ENCODE measurements around the gene DHX16. TPM values are rescaled to one million over a fixed set of nuclear protein-coding genes. Genes with fewer than 3 reads are reported as not detected.
A peak's percentile ranks its signal among the peaks of the same experiment; 100 is the strongest.

The DHX16 gene
- total and polyA plus RNA-seq, 2 experiments from 2014 or later: 16.0 to 31.3 TPM

DNA sequence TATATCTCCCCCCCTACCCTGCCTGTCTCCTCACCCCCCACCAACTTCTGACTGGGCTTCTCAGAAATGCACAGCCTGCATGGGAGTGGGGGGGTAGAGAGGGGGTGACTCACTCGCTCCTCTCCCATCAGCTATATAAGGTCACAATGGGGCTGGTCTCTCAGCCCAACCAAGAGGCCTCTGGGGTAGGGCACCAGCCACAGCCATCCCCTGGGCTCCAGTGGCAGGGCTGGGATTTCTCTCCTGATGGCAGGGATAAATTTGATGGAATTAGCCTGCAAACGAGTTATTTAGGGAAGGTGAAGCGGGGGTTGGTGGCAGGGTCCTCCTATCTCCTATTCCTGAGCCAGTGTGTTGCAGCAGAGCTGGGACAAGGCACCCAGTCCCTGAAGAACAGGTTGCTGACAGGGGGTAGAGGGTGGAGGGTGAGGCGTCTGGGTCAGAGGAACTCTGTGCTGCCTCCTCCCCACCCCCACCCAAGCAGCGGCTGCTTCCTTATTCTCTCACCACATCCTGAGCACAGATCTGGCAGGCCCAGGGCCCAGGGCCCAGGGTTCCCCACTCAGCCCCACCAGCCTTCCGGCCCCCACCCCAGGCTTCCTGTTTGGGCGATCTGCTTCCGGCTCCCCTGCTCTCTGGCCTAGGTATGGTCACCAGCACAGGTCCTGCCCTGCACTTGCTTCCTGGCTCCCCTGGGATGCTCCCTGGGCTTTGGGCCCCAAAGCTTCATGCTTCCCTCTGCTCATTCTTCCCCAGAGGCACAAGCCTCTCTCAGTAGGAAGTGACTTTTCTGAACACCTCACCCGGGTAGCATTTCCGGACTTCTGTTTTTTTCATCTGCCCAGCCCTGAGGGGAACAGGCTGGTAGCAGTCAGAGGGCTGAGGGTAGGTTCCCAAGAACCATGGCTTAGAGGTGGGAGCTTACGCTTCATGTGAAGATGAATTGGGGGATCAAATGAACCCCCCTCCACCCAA lies 9.6 kb upstream of the DHX16 start:
- H3K79me2 ChIP-seq (replicated peaks; ENCODE audit: insufficient read depth): peaks cover 22% of the 10 kb centered on the region
- peak overlapping the region; percentile 74 for H3K27ac ChIP-seq (ENCODE audit: low read depth)
- peak overlapping the region; percentile 63 for H3K4me3 Mint-ChIP-seq

More for the DNA sequence above, 9.6 kb upstream of the DHX16 start:
- H3K4me1 ChIP-seq (ENCODE audit: insufficient read depth): peaks cover 45% of the 10 kb centered on the region
- no peaks in the 10 kb centered on the region; the same call in 1 of the 2 replicates for H4K20me1 ChIP-seq (replicated peaks; ENCODE audit: insufficient read depth)
- DNase-seq (ENCODE audit: low spot score) (peak; percentile 50), ATAC-seq (peak; percentile 15)
- no peaks in the 10 kb centered on the region for H3K9me2 ChIP-seq (ENCODE audit: insufficient read depth)
- H3K4me3 ChIP-seq: peak overlapping the region; percentile 46
- TF ChIP-seq NANOG (IDR thresholded peaks at IDR 0.05; ENCODE audit: borderline replicate concordance): no peak
- no peak for TF ChIP-seq ZNF114 (CRISPR knock-in tag; IDR thresholded peaks at IDR 0.05)
- no peak for TF ChIP-seq ZNF331 (CRISPR knock-in tag; IDR thresholded peaks at IDR 0.05; ENCODE audit: low read depth)
- TF ChIP-seq, protein P1, sequence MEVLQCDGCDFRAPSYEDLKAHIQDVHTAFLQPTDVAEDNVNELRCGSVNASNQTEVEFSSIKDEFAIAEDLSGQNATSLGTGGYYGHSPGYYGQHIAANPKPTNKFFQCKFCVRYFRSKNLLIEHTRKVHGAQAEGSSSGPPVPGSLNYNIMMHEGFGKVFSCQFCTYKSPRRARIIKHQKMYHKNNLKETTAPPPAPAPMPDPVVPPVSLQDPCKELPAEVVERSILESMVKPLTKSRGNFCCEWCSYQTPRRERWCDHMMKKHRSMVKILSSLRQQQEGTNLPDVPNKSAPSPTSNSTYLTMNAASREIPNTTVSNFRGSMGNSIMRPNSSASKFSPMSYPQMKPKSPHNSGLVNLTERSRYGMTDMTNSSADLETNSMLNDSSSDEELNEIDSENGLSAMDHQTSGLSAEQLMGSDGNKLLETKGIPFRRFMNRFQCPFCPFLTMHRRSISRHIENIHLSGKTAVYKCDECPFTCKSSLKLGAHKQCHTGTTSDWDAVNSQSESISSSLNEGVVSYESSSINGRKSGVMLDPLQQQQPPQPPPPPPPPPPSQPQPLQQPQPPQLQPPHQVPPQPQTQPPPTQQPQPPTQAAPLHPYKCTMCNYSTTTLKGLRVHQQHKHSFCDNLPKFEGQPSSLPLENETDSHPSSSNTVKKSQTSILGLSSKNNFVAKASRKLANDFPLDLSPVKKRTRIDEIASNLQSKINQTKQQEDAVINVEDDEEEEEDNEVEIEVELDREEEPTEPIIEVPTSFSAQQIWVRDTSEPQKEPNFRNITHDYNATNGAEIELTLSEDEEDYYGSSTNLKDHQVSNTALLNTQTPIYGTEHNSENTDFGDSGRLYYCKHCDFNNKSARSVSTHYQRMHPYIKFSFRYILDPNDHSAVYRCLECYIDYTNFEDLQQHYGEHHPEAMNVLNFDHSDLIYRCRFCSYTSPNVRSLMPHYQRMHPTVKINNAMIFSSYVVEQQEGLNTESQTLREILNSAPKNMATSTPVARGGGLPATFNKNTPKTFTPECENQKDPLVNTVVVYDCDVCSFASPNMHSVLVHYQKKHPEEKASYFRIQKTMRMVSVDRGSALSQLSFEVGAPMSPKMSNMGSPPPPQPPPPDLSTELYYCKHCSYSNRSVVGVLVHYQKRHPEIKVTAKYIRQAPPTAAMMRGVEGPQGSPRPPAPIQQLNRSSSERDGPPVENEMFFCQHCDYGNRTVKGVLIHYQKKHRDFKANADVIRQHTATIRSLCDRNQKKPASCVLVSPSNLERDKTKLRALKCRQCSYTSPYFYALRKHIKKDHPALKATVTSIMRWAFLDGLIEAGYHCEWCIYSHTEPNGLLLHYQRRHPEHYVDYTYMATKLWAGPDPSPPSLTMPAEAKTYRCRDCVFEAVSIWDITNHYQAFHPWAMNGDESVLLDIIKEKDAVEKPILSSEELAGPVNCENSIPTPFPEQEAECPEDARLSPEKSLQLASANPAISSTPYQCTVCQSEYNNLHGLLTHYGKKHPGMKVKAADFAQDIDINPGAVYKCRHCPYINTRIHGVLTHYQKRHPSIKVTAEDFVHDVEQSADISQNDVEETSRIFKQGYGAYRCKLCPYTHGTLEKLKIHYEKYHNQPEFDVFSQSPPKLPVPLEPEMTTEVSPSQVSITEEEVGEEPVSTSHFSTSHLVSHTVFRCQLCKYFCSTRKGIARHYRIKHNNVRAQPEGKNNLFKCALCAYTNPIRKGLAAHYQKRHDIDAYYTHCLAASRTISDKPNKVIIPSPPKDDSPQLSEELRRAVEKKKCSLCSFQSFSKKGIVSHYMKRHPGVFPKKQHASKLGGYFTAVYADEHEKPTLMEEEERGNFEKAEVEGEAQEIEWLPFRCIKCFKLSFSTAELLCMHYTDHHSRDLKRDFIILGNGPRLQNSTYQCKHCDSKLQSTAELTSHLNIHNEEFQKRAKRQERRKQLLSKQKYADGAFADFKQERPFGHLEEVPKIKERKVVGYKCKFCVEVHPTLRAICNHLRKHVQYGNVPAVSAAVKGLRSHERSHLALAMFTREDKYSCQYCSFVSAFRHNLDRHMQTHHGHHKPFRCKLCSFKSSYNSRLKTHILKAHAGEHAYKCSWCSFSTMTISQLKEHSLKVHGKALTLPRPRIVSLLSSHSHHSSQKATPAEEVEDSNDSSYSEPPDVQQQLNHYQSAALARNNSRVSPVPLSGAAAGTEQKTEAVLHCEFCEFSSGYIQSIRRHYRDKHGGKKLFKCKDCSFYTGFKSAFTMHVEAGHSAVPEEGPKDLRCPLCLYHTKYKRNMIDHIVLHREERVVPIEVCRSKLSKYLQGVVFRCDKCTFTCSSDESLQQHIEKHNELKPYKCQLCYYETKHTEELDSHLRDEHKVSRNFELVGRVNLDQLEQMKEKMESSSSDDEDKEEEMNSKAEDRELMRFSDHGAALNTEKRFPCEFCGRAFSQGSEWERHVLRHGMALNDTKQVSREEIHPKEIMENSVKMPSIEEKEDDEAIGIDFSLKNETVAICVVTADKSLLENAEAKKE (CRISPR knock-in tag; IDR thresholded peaks at IDR 0.05): no peak
- no peak for TF ChIP-seq STAT1 (IDR thresholded peaks at IDR 0.05; ENCODE audit: unreplicated experiment)
- no peak for TF ChIP-seq EZH2 (IDR thresholded peaks at IDR 0.05; ENCODE audit: low read depth, unreplicated experiment)
- TF ChIP-seq, protein P2, sequence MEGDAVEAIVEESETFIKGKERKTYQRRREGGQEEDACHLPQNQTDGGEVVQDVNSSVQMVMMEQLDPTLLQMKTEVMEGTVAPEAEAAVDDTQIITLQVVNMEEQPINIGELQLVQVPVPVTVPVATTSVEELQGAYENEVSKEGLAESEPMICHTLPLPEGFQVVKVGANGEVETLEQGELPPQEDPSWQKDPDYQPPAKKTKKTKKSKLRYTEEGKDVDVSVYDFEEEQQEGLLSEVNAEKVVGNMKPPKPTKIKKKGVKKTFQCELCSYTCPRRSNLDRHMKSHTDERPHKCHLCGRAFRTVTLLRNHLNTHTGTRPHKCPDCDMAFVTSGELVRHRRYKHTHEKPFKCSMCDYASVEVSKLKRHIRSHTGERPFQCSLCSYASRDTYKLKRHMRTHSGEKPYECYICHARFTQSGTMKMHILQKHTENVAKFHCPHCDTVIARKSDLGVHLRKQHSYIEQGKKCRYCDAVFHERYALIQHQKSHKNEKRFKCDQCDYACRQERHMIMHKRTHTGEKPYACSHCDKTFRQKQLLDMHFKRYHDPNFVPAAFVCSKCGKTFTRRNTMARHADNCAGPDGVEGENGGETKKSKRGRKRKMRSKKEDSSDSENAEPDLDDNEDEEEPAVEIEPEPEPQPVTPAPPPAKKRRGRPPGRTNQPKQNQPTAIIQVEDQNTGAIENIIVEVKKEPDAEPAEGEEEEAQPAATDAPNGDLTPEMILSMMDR (conservative IDR thresholded peaks at IDR 0.05; ENCODE audit: low read depth in 2 of 2): no peak
- no peak overlapping the region for H2AFZ ChIP-seq
- peak overlapping the region; percentile 39 for H3K27ac Mint-ChIP-seq
- H3K4me1 Mint-ChIP-seq: peaks cover 57% of the 10 kb centered on the region
- H3K27me3 ChIP-seq (ENCODE audit: insufficient read depth): 0 out of 2 replicates have a peak, but pooled peaks cover 5% of the 10 kb centered on the region
- H3K9me3 Mint-ChIP-seq: no peaks in the 10 kb centered on the region; the same call in 2 of the 3 replicates
- peaks cover 21% of the 10 kb centered on the region for H3K36me3 Mint-ChIP-seq (ENCODE audit: low read depth)
- H3F3A ChIP-seq (replicated peaks; ENCODE audit: low read depth): 0 out of 2 replicates have a peak, but pooled peaks cover 9% of the 10 kb centered on the region
- H3K36me3 ChIP-seq (ENCODE audit: insufficient read depth): no peaks in the 10 kb centered on the region
- H3K27me3 Mint-ChIP-seq (ENCODE audit: insufficient read depth, low read depth, poor library complexity): peaks cover 21% of the 10 kb centered on the region
- peak overlapping the region; percentile 76 for H3K4me2 ChIP-seq

All from GM23338 (cell line).